ELF-1 (cell line): ENCODE measurements around the gene RXFP4.
A peak's percentile ranks its signal among the peaks of the same experiment; 100 is the strongest.
"Not testable (repeated sequence)": the region's sequence is repeated elsewhere in the genome, so short reads cannot be mapped to it uniquely, and the experiment has no call there.

Source experiments
- DNase-seq: peaks from one replicate; pipeline ENCODE4 v3.0.0-alpha.2; 2016; ENCODE audit warnings: low read depth, low spot score

Gene RXFP4

GRCh38 chr1:155977690-155978324 lies 36.4 kb downstream of the RXFP4 start:
- DNase-seq, result peak; percentile 51

GRCh38 chr1:155978325-155978972 lies 37.0 kb downstream of the RXFP4 start, which contains the start of gene ARHGEF2:
TSS of gene ARHGEF2 (minus strand) at chr1:155978547. CDS start at chr1:155978427, 120 bp downstream.
- DNase-seq, result peak; percentile 91

- no peak for DNase-seq
These were observed 37.6 kb downstream of the RXFP4 start for GRCh38 chr1:155978973-155979429.

- peak; percentile 45 for DNase-seq
These were observed 38.3 kb downstream of the RXFP4 start for GRCh38 chr1:155979597-155980343.

GRCh38 chr1:155981266-155982088 lies 40.0 kb downstream of the RXFP4 start:
- no peak for DNase-seq

GRCh38 chr1:155982106-155982505 lies 40.7 kb downstream of the RXFP4 start:
- DNase-seq, result no peak

GRCh38 chr1:155983191-155984024 lies 42.0 kb downstream of the RXFP4 start:
- peak; percentile 35 for DNase-seq

- peak; percentile 49 for DNase-seq
These were observed 42.9 kb downstream of the RXFP4 start for GRCh38 chr1:155984341-155984740.

- not testable (repeated sequence) for DNase-seq
These were observed 43.6 kb downstream of the RXFP4 start for GRCh38 chr1:155984903-155985645.

GRCh38 chr1:155989242-155990004 lies 48.0 kb downstream of the RXFP4 start:
- peak; percentile 88 for DNase-seq

- no peak for DNase-seq
These were observed 48.7 kb downstream of the RXFP4 start for GRCh38 chr1:155990005-155990739.
